ENCODE data around the gene ENTPD7.

The ENTPD7 gene

DNA sequence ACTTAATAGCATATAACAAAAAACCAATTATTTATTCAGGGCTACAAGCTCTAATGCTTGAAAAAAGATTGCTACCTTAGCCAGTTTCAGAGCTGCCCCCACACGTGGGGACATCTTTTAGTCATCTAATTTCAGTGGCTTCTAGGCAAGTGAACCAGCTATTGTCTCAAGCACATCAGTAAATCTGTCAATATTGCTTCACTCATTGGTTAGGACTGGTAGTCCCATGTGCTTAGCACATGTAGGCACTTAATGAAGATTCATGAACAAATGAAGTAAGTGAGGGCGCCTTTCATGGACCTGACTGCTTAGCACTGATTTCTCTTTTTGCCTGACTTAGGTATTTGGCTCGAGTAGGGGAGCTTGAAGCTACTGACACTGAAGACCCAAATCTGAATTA, 19.6 kb downstream of the ENTPD7 start:
- Histone ChIP-seq H3K4me3 (no peak overlapping the region), H3K27ac (no peak overlapping the region)

DNA sequence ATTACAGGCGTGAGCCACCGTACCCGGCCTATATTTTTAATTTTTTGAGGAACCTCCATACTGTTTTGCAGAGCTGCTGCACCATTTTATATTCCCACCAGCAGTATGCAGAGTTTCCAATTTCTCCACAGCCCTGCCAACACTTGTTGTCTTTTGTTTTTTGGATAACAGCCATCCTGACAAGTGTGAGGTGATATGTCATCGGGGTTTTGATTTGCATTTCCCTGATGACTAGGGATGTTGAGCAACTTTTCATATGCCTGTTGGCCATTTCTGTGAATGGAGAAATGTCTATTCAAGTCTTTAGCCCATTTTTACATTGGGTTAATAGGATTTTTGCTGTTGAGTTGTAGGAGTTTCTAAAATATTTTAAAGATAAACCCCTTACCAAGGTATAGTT, 22.2 kb downstream of the ENTPD7 start:
- H3K27ac ChIP-seq, result peak overlapping the region in 3 of 21 experiments; percentile 28 to 47 (median 40)
- H3K4me3 ChIP-seq, result no peak overlapping the region

DNA sequence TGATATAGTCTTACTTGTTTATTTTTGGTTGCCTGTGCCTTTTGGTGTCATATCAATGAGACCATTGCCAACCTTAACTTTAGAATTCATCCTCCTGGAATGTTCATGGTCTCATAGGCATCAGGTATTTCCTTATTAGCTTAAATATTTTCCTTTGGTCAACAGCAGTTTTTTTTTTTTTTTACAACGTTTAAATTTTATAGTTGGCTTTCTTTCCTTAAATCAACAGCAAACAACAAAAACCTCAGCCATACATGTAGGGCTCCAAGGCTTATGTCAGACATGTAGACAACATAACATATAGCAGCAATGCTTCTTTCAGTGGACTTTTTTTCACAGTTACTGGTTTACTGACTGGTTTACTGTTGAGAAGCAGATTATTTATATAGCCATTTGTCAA, 22.7 kb downstream of the ENTPD7 start:
- Histone ChIP-seq H3K4me3 (no peak overlapping the region), H3K27ac (peak overlapping the region in 6 of 21 experiments; percentile 13 to 47 (median 34))

DNA sequence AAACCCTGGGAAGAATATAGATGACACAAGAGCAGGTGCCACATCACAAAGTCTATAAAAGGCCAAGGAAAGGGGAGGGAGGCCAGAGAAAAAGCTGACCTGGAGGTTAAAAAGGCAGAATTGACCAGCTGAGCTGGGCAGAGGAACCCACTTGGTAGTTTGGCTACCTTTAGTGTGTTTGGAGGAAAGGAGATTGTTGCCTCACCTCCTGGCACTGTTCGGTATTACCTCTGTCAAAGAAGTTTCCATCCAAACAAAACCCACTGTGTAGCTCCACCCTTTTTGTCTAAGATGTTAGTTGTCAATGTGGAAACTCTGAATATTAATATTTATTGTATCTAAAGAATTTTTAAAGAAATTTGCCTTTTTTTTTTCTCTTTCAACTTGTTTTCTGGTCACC, 23.4 kb downstream of the ENTPD7 start:
- Histone ChIP-seq H3K4me3 (no peak overlapping the region), H3K27ac (peak overlapping the region in 3 of 21 experiments; percentile 18 to 47 (median 28))

DNA sequence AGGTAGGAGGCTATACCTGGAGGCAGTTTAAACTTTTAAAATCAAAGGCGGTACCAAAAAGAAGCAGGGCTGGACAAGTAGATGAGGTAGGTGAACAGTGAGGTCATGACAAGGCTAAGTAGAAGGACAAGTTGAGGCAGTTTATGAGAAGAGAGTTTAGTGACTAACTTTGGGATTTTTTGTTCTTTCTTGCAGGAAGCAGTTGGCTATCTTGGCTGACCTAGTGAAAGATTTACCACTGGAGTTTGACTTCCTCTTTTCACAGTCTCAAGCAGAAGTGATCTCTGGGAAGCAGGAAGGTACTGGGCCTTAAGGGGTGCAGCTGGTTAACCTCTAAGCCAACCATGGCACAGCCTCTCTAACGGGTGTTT, 26.3 kb downstream of the ENTPD7 start:
- peak overlapping the region in 8 of 21 experiments; percentile 9 to 69 (median 46) for H3K27ac ChIP-seq

DNA sequence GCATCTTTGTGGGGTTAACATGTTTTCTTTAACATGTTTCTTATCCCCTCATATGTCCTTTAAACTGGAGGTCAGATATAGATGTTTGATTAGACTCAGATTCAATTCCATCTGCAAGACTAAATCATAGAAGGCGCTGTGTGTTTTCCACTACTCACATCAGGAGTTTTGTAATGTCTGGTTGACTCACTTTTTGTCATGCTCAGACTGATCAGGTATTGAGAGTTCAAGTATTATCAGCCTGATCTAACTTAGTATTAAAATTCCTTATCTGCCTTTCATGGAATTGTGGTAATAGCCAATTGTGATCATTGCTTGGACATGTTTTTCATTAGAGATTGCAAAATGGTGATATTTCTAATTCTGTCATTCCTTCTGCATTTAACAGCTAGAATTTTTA, 30.2 kb downstream of the ENTPD7 start:
- no peak overlapping the region for H3K4me3 ChIP-seq
- no peak overlapping the region for H3K27ac ChIP-seq

More for the DNA sequence above, 26.3 kb downstream of the ENTPD7 start:
- no peak overlapping the region for H3K4me3 ChIP-seq

DNA sequence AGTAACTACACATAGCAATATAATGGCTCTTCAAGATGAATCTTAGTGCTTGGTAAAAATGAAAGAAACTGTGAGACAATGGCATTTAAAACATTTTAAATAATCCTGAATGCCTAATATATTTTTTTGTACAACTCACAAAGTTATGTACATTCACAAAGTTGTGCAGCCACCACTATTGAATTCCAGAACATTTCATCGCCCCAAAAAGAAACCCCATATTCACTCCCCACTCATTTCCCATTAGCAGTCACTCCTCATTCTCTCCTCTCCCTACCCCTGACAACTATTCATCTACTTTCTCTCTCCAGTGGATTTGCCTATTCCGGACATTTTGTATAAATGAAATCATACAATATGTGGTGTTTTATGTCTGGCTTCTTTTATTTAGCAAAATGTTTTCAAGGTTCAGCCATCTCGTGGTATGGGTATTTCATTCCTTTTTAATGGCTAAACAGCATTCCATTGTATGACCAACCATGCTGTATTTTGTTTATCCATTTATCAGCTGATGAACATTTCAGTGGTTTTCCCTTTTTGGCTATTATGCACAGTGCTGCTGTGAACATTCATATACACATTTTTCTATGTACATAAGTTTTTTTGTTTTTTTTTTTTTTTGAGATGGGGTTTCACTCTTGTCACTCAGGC, 34.7 kb downstream of the ENTPD7 start:
- peak overlapping the region in 1 of 21 experiments; percentile 38 for H3K27ac ChIP-seq

DNA sequence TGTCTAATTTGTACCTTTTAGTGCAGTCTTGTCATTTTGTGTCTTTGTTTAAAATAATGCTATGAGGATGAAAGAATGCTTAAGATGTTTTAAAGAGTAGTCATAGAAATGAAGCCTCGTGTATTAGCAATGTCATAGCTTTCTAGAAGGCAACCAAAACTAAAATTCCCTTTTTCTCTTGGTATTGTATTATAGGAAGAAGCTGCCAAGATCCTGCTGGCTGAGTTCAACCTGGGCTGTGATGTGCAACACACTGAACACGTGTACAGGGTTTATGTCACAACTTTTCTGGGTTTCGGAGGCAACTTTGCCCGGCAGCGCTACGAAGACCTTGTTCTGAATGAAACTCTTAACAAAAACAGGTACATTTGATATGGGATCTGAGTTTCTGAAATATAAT, 36.5 kb downstream of the ENTPD7 start:
- no peak overlapping the region for H3K27ac ChIP-seq
- H3K4me3 ChIP-seq, result no peak overlapping the region

More for the DNA sequence above, 34.7 kb downstream of the ENTPD7 start:
- H3K4me3 ChIP-seq, result no peak overlapping the region

DNA sequence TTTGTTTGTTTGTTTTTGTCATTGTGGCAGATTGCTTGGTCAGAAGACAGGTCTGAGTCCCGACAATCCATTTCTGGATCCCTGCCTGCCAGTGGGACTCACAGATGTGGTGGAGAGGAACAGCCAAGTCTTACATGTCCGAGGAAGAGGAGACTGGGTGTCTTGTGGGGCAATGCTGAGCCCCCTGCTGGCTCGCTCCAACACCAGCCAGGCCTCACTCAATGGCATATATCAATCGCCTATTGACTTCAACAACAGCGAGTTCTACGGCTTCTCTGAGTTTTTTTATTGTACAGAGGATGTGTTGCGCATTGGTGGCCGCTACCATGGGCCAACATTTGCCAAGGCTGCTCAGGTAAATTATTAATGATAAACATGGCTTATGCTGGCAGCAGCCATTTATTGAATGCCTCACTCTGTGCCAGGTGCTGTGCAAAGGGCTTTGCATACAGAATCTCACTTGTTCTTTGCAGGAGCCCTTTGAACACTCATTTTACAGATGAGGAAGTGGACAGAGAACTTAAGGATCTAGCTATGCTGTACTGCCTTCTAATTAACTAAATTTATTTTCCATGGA, 39.3 kb downstream of the ENTPD7 start:
- no peak overlapping the region for H3K4me3 ChIP-seq
- no peak overlapping the region for H3K27ac ChIP-seq

DNA sequence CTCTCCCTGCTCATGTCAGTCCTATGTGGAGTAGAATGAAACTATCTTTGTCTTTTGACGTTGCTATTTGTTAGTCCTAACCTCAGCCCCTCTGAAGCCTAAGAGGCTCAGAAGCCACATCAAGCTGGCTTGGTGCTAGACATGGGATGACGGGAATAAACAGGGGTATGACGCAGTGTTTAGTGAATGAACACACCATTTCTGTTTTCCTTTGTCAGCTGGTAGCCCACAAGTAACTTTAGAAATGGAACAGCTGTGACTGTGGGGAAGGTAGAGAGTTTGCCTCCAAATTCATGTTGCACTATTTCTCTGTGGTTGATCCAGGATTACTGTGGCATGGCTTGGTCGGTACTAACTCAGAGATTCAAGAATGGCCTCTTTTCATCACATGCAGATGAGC, 41.3 kb downstream of the ENTPD7 start:
- Histone ChIP-seq H3K27ac (no peak overlapping the region), H3K4me3 (no peak overlapping the region)

DNA sequence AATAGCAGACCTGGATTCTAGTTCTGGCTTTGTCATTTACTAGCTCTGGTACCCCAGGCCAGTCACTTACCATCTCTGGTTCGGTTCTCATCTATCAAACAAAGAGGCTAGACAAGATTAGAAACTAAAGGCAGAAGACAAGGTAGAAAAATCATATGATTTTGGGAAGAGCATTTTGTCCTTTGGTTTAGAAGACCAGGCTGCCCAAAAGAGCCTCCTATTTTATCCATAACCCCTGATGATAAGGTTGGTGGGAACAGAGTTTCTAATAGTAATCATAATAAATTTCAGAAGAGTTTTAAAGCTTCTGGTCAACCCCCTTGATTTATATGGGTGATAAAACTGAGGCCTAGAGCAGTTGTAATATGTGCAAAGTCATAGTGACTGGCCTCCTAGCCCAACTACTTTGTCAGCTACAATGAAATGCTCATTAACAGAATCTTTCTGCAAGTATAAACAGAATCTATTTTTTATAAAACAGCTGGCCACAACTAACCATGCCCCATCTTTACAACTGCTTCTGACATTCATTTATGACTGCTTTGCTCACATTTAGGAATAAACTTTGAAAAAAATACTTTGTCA, 49.2 kb downstream of the ENTPD7 start:
- Histone ChIP-seq H3K27ac (peak overlapping the region in 5 of 21 experiments; percentile 8 to 35 (median 35)), H3K4me3 (no peak overlapping the region)

DNA sequence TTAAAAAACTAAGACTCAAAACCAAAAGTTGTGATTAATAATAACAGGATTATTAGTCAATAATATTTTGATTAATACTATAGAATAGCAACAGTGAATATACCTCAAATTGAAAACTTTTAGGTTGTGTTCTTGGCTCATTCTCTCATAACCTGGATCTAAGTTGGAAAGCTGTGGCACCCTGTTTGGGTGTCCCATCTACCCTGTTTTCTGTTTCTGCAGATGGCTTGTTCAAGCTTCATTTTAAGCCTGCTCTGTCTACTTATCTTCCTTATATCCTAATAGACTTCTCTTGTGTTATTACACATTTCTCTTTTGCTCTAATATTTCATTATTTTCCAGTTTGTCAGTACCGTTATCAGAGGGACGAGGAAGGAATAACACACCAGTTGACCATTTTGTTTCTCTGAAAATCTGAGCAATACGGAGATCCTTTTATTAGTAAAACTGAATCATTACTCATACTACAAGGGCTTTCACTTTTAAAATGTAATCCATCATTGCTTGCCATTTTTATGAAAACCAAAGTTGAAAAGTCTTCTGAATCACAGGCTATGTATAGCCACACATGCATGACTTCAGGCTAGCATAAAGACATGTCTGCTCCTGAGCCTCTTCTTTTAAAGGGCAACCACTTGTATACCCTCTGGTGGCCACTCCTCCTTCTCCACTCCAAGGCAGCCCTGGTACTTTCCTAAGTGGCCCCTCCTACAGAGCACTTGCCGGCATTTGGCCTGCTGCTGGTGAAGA, 50.3 kb downstream of the ENTPD7 start:
- Histone ChIP-seq H3K27ac (peak overlapping the region in 3 of 21 experiments; percentile 8 to 58 (median 58)), H3K4me3 (no peak overlapping the region)

DNA sequence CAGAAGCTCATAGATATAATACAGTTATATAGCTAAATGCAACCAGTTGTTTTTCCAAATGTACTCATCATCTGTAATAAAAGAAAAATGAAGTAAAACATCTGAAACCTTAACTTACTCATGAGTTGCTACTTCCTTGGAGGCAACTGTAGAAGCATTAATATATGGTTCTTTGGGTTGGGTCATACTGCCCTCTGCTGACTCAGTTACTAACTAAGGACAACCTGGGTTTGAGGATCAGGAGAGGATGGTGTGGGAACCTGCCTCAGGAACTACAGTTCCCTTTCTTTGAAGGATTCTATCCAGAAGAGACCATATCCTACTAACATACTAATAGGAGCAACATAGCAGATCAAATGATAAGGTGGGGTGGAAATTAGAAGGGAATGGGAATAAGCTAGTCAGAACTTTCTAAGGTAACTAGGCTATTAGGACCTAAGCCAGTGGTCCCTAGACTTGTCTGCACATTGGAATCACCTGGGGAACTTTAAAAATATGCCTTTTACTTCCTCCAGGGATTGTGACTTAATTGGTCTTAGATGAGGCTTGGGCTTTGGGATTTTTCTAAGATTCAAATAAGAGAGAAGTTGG, 51.9 kb downstream of the ENTPD7 start:
- no peak overlapping the region for H3K27ac ChIP-seq
- H3K4me3 ChIP-seq, result no peak overlapping the region

DNA sequence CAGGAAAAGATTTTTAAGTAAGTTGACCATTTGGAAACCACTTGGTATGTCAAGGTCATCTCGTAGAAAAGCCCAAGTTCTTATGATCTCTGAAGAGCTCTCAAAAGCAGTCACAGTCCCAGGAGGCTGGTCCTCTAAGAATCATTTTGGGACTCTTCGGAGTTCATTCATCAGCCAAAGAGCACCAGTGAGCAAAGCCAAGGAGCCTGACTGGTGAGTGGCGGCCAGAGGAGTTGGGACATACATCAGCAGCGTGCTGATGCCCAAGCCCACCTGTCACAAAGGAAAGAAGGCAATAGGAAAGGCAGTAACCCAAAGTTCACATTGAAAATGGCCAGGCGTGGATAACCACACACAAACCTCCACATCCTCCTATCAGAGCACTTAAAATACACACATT, 55.1 kb downstream of the ENTPD7 start:
- H3K4me3 ChIP-seq, result no peak overlapping the region
- no peak overlapping the region for H3K27ac ChIP-seq

DNA sequence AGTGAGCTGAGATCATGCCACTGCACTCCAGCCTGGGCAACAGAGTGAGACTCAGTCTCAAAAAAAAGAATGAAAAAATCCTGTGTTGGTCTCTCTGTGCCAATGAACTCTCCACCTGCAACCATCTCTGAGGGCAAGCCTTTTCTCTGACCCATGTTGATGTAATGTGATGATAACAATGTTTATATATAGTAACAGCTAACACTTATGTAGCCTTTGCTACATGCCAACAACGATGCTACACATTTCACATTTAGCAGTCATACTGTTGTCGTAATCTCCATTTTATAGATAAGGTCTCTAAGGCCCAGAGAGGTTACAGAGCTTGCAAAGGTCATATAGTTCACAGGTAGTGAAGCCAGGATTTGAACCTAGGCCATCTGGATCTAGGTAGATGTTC, 61.1 kb downstream of the ENTPD7 start:
- Histone ChIP-seq H3K27ac (no peak overlapping the region), H3K4me3 (no peak overlapping the region)

DNA sequence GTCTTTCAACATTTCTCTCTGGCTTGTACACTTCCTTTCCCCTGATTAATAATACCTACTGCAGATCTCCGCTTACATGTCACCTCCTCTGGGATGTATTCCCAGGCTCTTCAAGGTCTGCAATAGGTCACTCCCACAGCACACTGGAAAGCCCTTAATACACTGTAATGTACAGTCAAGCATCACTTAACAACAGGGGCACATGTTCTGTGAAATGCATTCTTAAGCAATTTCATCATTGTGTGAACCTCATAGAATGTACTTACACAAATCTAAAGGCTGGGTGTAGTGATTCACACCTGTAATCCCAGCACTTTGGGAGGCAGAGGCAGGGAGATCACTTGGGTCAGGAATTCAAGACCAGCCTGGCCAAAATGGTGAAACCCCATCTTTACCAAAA, 70.7 kb downstream of the ENTPD7 start:
- Histone ChIP-seq H3K27ac (no peak overlapping the region), H3K4me3 (no peak overlapping the region)

DNA sequence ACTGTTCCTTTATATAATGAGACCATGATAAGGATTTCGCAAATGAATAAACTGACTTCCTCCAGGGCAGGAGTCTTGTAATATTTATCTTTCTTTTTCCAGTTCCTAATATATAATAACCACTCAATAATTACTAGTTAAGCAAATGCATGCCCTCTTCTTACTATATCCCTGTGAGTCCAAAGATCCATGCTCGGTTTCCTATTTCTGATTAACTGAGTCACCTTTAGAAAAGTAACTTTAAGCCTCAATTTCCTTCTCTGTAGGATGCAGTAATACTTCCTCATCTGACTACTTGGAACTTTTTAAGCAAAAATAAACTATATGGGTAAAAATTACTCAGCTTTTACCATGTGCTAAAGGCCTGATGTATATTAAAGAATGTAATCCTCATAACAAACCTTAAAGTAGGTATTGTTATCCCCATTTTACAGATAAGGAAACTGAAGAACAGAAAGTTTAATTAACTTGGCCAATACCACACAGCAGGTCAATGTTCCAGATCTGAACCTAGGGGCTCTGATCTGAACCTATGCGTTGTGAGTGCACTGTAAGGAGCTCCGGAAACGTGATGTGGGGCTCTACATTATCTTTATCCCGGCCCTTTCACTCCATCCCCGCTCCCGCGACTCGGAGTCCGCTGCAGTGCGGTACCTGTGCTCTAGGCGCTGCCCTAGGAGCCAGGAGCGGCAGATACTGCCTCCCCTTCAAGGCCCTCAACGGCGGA, 72.2 kb downstream of the ENTPD7 start:
- peak overlapping the region; percentile 67 to 91 (median 77) for H3K4me3 ChIP-seq
- H3K27ac ChIP-seq, result peak overlapping the region; percentile 56 to 96 (median 90)

DNA sequence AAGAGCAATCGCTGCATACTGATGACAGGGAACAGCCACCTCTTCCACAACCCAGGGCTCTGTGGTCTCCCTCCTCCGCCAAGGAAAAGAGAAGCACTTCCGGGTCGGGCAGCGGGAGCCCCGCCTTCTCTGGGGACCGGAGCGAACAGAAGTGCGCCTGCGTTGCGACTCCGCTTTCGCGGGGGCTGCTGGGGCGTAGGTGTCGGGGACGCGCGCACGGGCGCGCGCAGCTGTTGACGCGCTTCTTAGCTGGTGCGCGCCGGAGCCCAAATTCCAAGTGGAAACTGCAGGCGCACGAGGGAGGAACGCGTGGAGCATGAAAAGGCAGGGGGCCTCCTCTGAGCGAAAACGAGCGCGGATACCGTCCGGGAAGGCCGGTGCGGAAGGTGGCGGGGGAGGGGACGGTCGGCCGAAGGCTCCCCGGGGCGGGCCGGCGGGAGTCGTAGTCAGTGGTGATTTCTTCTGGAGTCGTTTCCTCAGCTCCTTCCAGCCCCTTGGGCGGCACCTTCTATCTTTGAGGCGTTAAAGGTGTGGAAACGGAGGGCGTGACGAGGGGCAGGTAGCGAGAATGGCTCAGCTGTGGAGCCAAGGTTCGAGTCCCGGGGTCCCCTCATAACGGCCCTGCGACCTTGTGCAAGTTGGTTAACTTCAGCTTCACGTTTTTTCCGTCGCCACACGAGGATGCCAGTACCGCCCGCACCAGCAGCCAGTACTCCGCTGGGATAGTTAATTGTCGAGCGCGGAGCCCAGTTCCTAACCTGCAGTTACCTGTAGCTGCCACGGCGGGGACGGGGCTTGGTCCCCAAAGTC, 72.9 kb downstream of the ENTPD7 start, which contains the start of the genes COX15 and CUTC:
Gene COX15 (minus strand): TSS at position 95 of the 810 bp plus-strand sequence. CDS start 78 bp downstream, at position 17.
Gene CUTC (plus strand): TSS at position 202 of the 810 bp plus-strand sequence. CDS start 115 bp downstream, at position 317.
- peak within 1 kb of the TSS; percentile 67 to 91 (median 77) for H3K4me3 ChIP-seq
- peak within 1 kb of the TSS; percentile 68 to 96 (median 90) for H3K27ac ChIP-seq
